Hepatocyte (in vitro differentiated cells): ENCODE measurements around the gene SEMA5B. TPM values are rescaled to one million over a fixed set of nuclear protein-coding genes. Genes with fewer than 3 reads are reported as not detected.
A peak's percentile ranks its signal among the peaks of the same experiment; 100 is the strongest.

Experiments used
- DNase-seq: peaks from one replicate; pipeline ENCODE4 v3.0.0-alpha.2; 2016; ENCODE audit warnings: low spot score
- H2AFZ ChIP-seq: fragments of 200-600 bp; sonication (generic); 2 replicates; pipeline ENCODE4 v1.6.0; 2016; ENCODE audit warnings: antibody characterized with exemption, mild to moderate bottlenecking
- H3K27ac ChIP-seq: fragments of 200-600 bp; sonication (generic); 2 replicates; pipeline ENCODE4 v1.5.1; 2016; ENCODE audit warnings: mild to moderate bottlenecking
- H3K27me3 ChIP-seq: fragments of 200-600 bp; sonication (generic); 2 replicates; pipeline ENCODE4 v1.6.1; 2016
- H3K36me3 ChIP-seq: fragments of 200-600 bp; sonication (generic); replicated peaks from 2 replicates; pipeline ENCODE4 v1.5.1; 2016; ENCODE audit warnings: low read depth; ENCODE audit not compliant: insufficient read depth
- H3K4me1 ChIP-seq: fragments of 200-600 bp; sonication (generic); 2 replicates; pipeline ENCODE4 v1.5.1; 2016; ENCODE audit warnings: mild to moderate bottlenecking, moderate library complexity; ENCODE audit not compliant: insufficient read depth
- H3K4me2 ChIP-seq: fragments of 200-600 bp; sonication (generic); 2 replicates; pipeline ENCODE4 v1.6.0; 2016
- H3K4me3 ChIP-seq: fragments of 200-600 bp; sonication (generic); 2 replicates; pipeline ENCODE4 v1.5.1; 2016; ENCODE audit warnings: mild to moderate bottlenecking
- H3K79me2 ChIP-seq: fragments of 200-600 bp; sonication (generic); 2 replicates; pipeline ENCODE4 v1.6.0; 2017; ENCODE audit warnings: mild to moderate bottlenecking
- H3K9me2 ChIP-seq: fragments of 200-600 bp; sonication (generic); replicated peaks from 2 replicates; pipeline ENCODE4 v1.6.0; 2017; ENCODE audit warnings: mild to moderate bottlenecking; ENCODE audit not compliant: insufficient read depth
- H3K9me3 ChIP-seq: fragments of 200-600 bp; sonication (generic); 2 replicates; pipeline ENCODE4 v1.5.1; 2016; ENCODE audit warnings: low read depth, mild to moderate bottlenecking
- H4K20me1 ChIP-seq: fragments of 200-600 bp; sonication (generic); 2 replicates; pipeline ENCODE4 v1.6.0; 2016; ENCODE audit warnings: mild to moderate bottlenecking; ENCODE audit not compliant: insufficient read depth, poor library complexity, severe bottlenecking
- CTCF ChIP-seq: fragments of 200-600 bp; sonication (generic); IDR thresholded peaks from 2 replicates; pipeline ENCODE4 v1.5.1; 2016; ENCODE audit warnings: antibody characterized with exemption, mild to moderate bottlenecking; ENCODE audit not compliant: poor library complexity
- EZH2 ChIP-seq: fragments of 200-600 bp; sonication (generic); IDR thresholded peaks from 2 replicates; pipeline ENCODE4 v1.6.1; 2016; ENCODE audit warnings: antibody characterized with exemption, mild to moderate bottlenecking, borderline replicate concordance
- EZH2phosphoT487 ChIP-seq: fragments of 200-600 bp; sonication (generic); IDR thresholded peaks from one replicate; pipeline ENCODE4 v1.6.1; 2018; ENCODE audit warnings: antibody characterized with exemption, mild to moderate bottlenecking, low read depth, moderate library complexity; ENCODE audit not compliant: unreplicated experiment, severe bottlenecking
- WGBS: methylation state at CpG from one replicate; pipeline ENCODE4 v1.1.6; 2016; ENCODE audit warnings: low lambda C conversion rate; ENCODE audit errors: missing lambda C conversion rate; 5-methylcytosine and 5-hydroxymethylcytosine counted together
- polyA plus RNA-seq: library from polyadenylated mRNA; unstranded; fragments of >200 nt; fragmentation: Nextera tagmentation; extraction: Ambion mirVana; gene quantifications from 2 replicates; pipeline ENCODE4 v1.2.1, GENCODE V29; 2016
- total RNA-seq: library from RNA; depleted of rRNA; stranded (reverse); fragments of >200 nt; gene quantifications from 2 replicates; pipeline ENCODE4 v1.2.3, GENCODE V29; 2014

SEMA5B gene
- total and polyA plus RNA-seq, 2 experiments from 2014 or later, result 1.4 to 4.2 TPM

- TF ChIP-seq EZH2phosphoT487 (no peak), EZH2 (no peak), CTCF (no peak)
- Histone ChIP-seq H2AFZ (no peak overlapping the region), H3K9me2 (no peaks in the 10 kb centered on the region), H3K36me3 (no peaks in the 10 kb centered on the region), H4K20me1 (no peaks in the 10 kb centered on the region), H3K79me2 (no peaks in the 10 kb centered on the region), H3K9me3 (no peaks in the 10 kb centered on the region), H3K4me1 (peaks cover 6% of the 10 kb centered on the region), H3K4me2 (no peak overlapping the region), H3K4me3 (no peak overlapping the region), H3K27me3 (no peaks in the 10 kb centered on the region), H3K27ac (peak overlapping the region; percentile 26)
- no peak for DNase-seq
- 74% methylated on average over 5 of the region's 5 CpGs for WGBS
Observed at GRCh38 chr3:122940628-122941086, 86.9 kb downstream of the SEMA5B start.

GRCh38 chr3:122938783-122939425 is 88.7 kb downstream of the SEMA5B start:
- no peak for TF ChIP-seq EZH2
- no peak for TF ChIP-seq EZH2phosphoT487
- no peak for TF ChIP-seq CTCF
- Histone ChIP-seq H3K4me3 (no peak overlapping the region), H3K27ac (no peak overlapping the region), H3K4me1 (peaks cover 6% of the 10 kb centered on the region), H3K9me2 (no peaks in the 10 kb centered on the region), H3K36me3 (no peaks in the 10 kb centered on the region), H3K79me2 (no peaks in the 10 kb centered on the region), H3K4me2 (no peak overlapping the region), H3K27me3 (no peaks in the 10 kb centered on the region), H2AFZ (no peak overlapping the region), H4K20me1 (no peaks in the 10 kb centered on the region), H3K9me3 (no peaks in the 10 kb centered on the region)
- no peak for DNase-seq
- 78% methylated on average over 9 of the region's 9 CpGs for WGBS

- Histone ChIP-seq H3K79me2 (no peaks in the 10 kb centered on the region), H2AFZ (no peak overlapping the region), H3K9me2 (no peaks in the 10 kb centered on the region), H3K27me3 (no peaks in the 10 kb centered on the region), H3K27ac (no peak overlapping the region), H3K36me3 (no peaks in the 10 kb centered on the region), H4K20me1 (no peaks in the 10 kb centered on the region), H3K4me3 (no peak overlapping the region), H3K4me2 (no peak overlapping the region), H3K4me1 (peaks cover 6% of the 10 kb centered on the region), H3K9me3 (no peaks in the 10 kb centered on the region)
- no peak for DNase-seq
- TF ChIP-seq EZH2 (no peak), CTCF (no peak), EZH2phosphoT487 (no peak)
- 99% methylated on average over 4 of the region's 4 CpGs for WGBS
Observed at GRCh38 chr3:122937745-122938144, 89.8 kb downstream of the SEMA5B start.

GRCh38 chr3:122936986-122937385 is 90.6 kb downstream of the SEMA5B start:
- H3K27ac ChIP-seq, result no peak overlapping the region
- no peaks in the 10 kb centered on the region for H4K20me1 ChIP-seq
- no peaks in the 10 kb centered on the region for H3K79me2 ChIP-seq
- no peak for DNase-seq
- H3K4me3 ChIP-seq, result no peak overlapping the region
- H2AFZ ChIP-seq, result no peak overlapping the region
- peaks cover 7% of the 10 kb centered on the region for H3K4me1 ChIP-seq
- 66% methylated on average over 5 of the region's 5 CpGs for WGBS
- H3K36me3 ChIP-seq, result no peaks in the 10 kb centered on the region
- no peaks in the 10 kb centered on the region for H3K9me3 ChIP-seq
- no peaks in the 10 kb centered on the region for H3K27me3 ChIP-seq
- H3K4me2 ChIP-seq, result no peak overlapping the region
- TF ChIP-seq CTCF (no peak), EZH2 (no peak), EZH2phosphoT487 (no peak)
- H3K9me2 ChIP-seq, result no peaks in the 10 kb centered on the region
